HFFc6 (cell line): ENCODE measurements around the gene UST. TPM values are rescaled to one million over a fixed set of nuclear protein-coding genes. Genes with fewer than 3 reads are reported as not detected.

Source experiments
- DNase-seq: peaks from one replicate; pipeline ENCODE4 v3.0.0-alpha.2; 2018
- H3K27ac Mint-ChIP-seq: 2 replicates; pipeline ENCODE4 v1.8.0; 2020; ENCODE audit warnings: mild to moderate bottlenecking, mixed read lengths
- H3K27me3 Mint-ChIP-seq: 2 replicates; pipeline ENCODE4 v1.8.0; 2021; ENCODE audit warnings: mild to moderate bottlenecking, moderate library complexity, mixed read lengths; ENCODE audit not compliant: insufficient read depth
- H3K36me3 Mint-ChIP-seq: 2 replicates; pipeline ENCODE4 v1.8.0; 2021; ENCODE audit warnings: low read depth, mixed read lengths
- H3K4me1 Mint-ChIP-seq: 2 replicates; pipeline ENCODE4 v1.8.0; 2020; ENCODE audit warnings: low read depth, mixed read lengths
- H3K4me3 Mint-ChIP-seq: 2 replicates; pipeline ENCODE4 v1.8.0; 2020; ENCODE audit warnings: mild to moderate bottlenecking, moderate library complexity, mixed read lengths
- H3K9me3 Mint-ChIP-seq: 2 replicates; pipeline ENCODE4 v1.8.0; 2020; ENCODE audit warnings: mild to moderate bottlenecking, mixed read lengths
- total RNA-seq, 6 experiments: library from RNA; stranded (reverse); fragmentation: NEBNext Ultra II Directional; extraction: Animal tissue kit (Norgen Biotek cat#: 25700); gene quantifications; 2 replicates in 1 of 6; 3 replicates in 5 of 6; pipeline ENCODE4 v1.2.3, GENCODE V29; 2021
- TF ChIP-seq, protein P1 (sequence below): fragments of 200-600 bp; sonication (generic); IDR thresholded peaks from 2 replicates; pipeline ENCODE4 v1.5.0; 2021; ENCODE audit warnings: antibody characterized with exemption, mild to moderate bottlenecking

The UST gene
- total RNA-seq, 6 experiments from 2014 or later = 12.9 to 17.3 (median 16.7) TPM

DNA sequence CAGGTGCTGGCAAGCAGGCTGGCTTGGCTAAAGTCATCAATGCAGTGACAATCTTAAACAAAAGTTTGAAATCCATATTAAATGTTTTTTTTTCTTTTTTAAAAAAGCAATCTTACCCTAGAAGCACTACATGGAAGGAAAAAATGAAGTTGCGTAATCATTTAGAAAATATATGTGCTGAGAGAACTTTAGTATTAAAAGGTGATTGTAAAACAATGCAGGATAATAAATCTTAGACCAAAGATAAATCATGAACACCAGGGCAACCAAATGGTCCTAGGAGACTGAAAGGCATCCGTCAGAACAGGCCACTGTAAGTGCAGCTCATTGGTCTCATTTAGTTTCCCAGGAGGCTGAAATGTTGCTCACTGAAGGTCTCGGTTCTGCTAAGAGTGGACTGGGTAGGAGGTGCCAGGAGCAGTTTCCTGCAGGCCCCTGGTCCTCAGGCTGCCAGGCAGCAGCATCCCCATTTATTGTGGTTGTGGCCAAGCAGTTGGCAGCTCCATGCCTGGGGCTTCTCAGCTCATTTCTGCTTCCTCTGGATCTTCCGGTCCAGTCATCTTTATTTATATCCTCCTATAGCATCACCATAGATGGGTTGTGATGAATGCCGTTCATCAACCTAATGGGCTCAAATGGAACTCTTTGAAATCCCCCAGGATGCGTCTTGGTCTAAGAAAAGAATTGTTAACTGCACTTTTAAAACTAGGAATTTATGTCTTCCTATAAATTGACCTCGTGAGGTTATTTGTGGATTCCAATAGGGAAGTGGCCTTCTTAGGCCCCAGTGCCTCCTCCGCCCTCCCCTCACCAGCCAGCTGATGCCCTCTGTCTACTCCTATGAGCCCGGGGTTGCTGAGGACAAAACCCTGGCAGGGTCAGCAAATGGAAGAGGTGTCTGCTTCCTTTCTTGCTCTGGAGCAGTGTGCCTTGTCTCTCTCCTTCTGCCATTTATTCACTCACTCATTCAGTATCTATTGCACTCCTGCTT lies 269.0 kb downstream of the UST start:
- Mint-ChIP-seq H3K27me3 (no peaks in the 10 kb centered on the region; the same call in 1 of the 2 replicates), H3K27ac (peak overlapping the region; percentile 77), H3K36me3 (no peaks in the 10 kb centered on the region), H3K4me1 (peaks cover 61% of the 10 kb centered on the region), H3K4me3 (peak overlapping the region; percentile 52; the same call in 1 of the 2 replicates), H3K9me3 (no peaks in the 10 kb centered on the region)
- TF ChIP-seq, protein P1, sequence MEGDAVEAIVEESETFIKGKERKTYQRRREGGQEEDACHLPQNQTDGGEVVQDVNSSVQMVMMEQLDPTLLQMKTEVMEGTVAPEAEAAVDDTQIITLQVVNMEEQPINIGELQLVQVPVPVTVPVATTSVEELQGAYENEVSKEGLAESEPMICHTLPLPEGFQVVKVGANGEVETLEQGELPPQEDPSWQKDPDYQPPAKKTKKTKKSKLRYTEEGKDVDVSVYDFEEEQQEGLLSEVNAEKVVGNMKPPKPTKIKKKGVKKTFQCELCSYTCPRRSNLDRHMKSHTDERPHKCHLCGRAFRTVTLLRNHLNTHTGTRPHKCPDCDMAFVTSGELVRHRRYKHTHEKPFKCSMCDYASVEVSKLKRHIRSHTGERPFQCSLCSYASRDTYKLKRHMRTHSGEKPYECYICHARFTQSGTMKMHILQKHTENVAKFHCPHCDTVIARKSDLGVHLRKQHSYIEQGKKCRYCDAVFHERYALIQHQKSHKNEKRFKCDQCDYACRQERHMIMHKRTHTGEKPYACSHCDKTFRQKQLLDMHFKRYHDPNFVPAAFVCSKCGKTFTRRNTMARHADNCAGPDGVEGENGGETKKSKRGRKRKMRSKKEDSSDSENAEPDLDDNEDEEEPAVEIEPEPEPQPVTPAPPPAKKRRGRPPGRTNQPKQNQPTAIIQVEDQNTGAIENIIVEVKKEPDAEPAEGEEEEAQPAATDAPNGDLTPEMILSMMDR = no peak
- DNase-seq = no peak

DNA sequence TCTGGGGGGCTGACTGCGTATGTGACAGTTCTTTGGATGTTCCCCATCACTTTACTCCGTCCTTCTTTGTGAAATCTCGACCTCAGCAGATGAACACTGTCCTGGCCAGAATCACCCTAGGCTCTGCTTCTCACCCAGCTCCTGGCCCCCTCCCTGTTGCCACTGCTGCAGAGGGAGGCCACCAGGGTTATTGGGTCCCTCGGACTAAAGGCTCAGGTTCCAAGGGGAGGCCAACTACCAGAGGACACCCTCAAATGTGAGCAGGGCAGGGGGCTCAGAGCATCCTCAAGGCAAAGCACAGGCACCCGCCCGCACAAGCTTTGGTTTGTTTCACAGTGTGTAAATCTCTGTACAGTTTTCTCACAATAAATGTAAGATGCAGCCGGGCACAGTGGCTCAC lies 269.9 kb downstream of the UST start:
- Mint-ChIP-seq H3K9me3 (no peaks in the 10 kb centered on the region), H3K27ac (no peak overlapping the region), H3K4me1 (peaks cover 52% of the 10 kb centered on the region), H3K36me3 (peaks cover 6% of the 10 kb centered on the region; the same call in 1 of the 2 replicates), H3K4me3 (no peak overlapping the region), H3K27me3 (no peaks in the 10 kb centered on the region; the same call in 1 of the 2 replicates)
- no peak for DNase-seq
- TF ChIP-seq, protein P1 = no peak

DNA sequence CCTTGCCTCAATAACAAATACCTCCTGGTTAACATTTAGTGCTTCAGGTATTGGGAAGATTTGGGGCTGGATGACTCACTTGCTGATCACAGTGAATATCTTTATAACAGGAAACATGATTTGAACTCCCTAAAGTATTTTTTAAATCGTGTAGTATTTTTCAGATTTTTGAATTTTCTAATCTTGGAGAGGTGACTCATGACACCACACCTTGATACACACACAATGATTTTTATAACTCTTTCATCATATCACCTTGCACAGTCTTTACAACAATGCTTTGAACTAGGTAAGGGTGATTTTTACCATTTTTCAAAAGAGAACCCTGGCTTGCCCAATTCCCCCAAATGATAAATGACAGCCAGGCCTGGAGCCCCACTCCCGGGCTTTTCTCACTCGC lies 273.5 kb downstream of the UST start:
- no peak overlapping the region for H3K27ac Mint-ChIP-seq
- H3K4me3 Mint-ChIP-seq = no peak overlapping the region
- no peaks in the 10 kb centered on the region; the same call in 1 of the 2 replicates for H3K27me3 Mint-ChIP-seq
- TF ChIP-seq, protein P1 = no peak
- no peak for DNase-seq
- H3K4me1 Mint-ChIP-seq = peaks cover 21% of the 10 kb centered on the region
- no peaks in the 10 kb centered on the region for H3K9me3 Mint-ChIP-seq
- H3K36me3 Mint-ChIP-seq = peaks cover 20% of the 10 kb centered on the region

DNA sequence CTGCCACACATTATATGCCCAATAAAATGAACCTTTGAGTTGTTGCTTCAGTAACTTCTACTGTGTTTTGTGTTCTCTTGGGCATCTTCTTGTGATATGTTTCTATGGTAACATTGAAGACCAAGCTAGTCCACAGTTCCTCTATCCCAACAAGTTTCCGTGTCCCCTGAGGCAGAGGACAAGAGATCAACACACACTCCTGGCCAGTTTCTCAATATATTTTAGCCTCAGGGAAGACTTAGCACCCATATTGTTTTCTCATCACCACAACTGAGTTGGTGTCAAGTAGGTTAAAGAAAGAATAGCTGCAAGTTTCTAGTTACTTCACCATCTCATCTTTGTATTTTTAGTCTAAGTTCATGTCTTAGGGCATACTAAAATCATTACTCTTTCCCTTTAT lies 277.5 kb downstream of the UST start:
- H3K27ac Mint-ChIP-seq = no peak overlapping the region
- no peak overlapping the region for H3K4me3 Mint-ChIP-seq
- H3K9me3 Mint-ChIP-seq = no peaks in the 10 kb centered on the region; the same call in 1 of the 2 replicates
- TF ChIP-seq, protein P1 = no peak
- DNase-seq = no peak
- H3K36me3 Mint-ChIP-seq = peaks cover 20% of the 10 kb centered on the region
- H3K4me1 Mint-ChIP-seq = peaks cover 42% of the 10 kb centered on the region
- no peaks in the 10 kb centered on the region for H3K27me3 Mint-ChIP-seq

DNA sequence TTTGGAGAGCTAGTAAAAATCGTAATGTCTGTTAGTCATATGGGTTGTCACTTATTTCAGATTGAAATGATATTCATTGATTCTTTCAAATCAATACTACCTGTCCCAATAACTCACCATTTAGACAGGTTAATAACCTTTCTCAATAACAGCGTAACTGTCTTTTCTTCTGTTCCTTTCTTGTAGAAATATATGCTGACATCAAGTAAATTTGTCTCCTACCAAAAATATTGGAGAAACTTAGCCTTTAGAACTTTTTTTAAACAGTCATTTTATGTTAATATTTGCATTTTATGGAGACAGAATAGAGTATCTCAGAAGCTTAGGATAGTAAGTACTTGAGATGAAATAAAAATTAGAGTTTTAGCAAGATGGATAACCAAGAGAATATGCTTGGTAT lies 278.2 kb downstream of the UST start:
- Mint-ChIP-seq H3K27ac (no peak overlapping the region), H3K9me3 (no peaks in the 10 kb centered on the region; the same call in 1 of the 2 replicates), H3K4me1 (peaks cover 48% of the 10 kb centered on the region), H3K27me3 (no peaks in the 10 kb centered on the region), H3K36me3 (peaks cover 20% of the 10 kb centered on the region), H3K4me3 (no peak overlapping the region)
- TF ChIP-seq, protein P1 = no peak
- DNase-seq = no peak
